IPS DF 6.9 (cell line): ENCODE measurements around the gene CD300E.

Experiments
- DNase-seq: peaks from one replicate; pipeline ENCODE4 v3.0.0-alpha.2; 2013; ENCODE audit warnings: low read depth, low spot score
- H3K27ac ChIP-seq: one replicate; pipeline ENCODE4 v1.5.1; 2013; ENCODE audit warnings: low read length, control low read depth
- H3K27me3 ChIP-seq: 2 replicates; pipeline ENCODE4 v1.6.1; 2013; ENCODE audit warnings: mild to moderate bottlenecking, low read length; ENCODE audit not compliant: control insufficient read depth, insufficient read depth
- H3K36me3 ChIP-seq: 2 replicates; pipeline ENCODE4 v1.6.1; 2013; ENCODE audit warnings: low read length; ENCODE audit not compliant: control insufficient read depth, insufficient read depth
- H3K4me1 ChIP-seq: 2 replicates; pipeline ENCODE4 v1.6.1; 2013; ENCODE audit warnings: low read length; ENCODE audit not compliant: control insufficient read depth, insufficient read depth
- H3K4me3 ChIP-seq: 2 replicates; pipeline ENCODE4 v1.5.1; 2013; ENCODE audit warnings: mild to moderate bottlenecking, low read length
- H3K9me3 ChIP-seq: 2 replicates; pipeline ENCODE4 v1.6.1; 2013; ENCODE audit warnings: low read length, inconsistent platforms; ENCODE audit not compliant: control insufficient read depth, insufficient read depth
- WGBS: extraction: QIAGEN DNeasy Blood & Tissue Kit; methylation state at CpG from one replicate; pipeline ENCODE4 v1.1.7; 2013; ENCODE audit warnings: mixed read lengths, missing lambda C conversion rate; ENCODE audit not compliant: insufficient read length, insufficient coverage; 5-methylcytosine and 5-hydroxymethylcytosine counted together

Gene CD300E

DNA sequence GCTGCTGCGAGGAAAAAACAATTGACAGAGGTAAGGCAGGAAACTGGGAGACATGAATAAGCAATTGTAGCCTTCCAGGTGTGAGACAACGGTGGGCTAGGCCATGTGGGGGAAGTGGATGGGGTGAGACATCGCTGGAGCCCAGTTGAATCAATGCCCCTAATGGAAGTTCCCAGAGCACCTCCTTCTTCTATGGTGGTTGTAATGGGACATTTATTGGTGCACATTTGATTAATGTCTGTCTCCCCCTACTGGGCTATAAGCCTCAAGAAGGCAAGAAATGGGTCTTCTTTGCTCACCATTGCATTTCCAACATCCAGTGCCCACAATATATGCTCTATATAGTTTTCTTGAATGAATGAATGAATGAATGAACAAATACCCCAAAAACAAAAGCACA is 22.7 kb upstream of the CD300E start:
- H3K27me3 ChIP-seq: no peaks in the 10 kb centered on the region
- no peaks in the 10 kb centered on the region for H3K9me3 ChIP-seq
- DNase-seq: no peak
- H3K36me3 ChIP-seq: no peaks in the 10 kb centered on the region
- no peak overlapping the region for H3K4me3 ChIP-seq
- no peak overlapping the region for H3K27ac ChIP-seq
- H3K4me1 ChIP-seq: no peaks in the 10 kb centered on the region
- no CpG with 5 or more reads among the region's 3 CpGs for WGBS

DNA sequence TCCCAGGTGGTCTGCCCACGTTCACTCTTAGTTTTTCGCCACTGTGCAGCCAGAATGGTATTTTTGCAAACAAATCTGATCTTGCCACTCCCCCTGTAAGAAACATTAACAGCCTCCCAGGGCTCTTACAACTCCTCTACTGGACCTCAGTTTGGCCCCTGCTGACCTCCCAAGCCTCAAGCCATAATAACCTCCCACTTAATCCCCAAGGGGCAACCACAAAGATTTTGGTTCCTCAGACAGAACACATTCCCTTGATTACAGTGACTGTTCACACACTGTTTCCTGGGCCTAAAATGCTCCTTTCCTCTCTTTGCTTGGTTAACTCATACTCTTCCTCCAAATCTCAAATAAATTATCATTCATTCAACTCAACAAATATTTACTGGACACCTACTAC is 21.5 kb upstream of the CD300E start:
- H3K4me3 ChIP-seq: no peak overlapping the region
- no peaks in the 10 kb centered on the region for H3K9me3 ChIP-seq
- no peaks in the 10 kb centered on the region for H3K4me1 ChIP-seq
- no peak overlapping the region for H3K27ac ChIP-seq
- H3K27me3 ChIP-seq: no peaks in the 10 kb centered on the region
- no peak for DNase-seq
- H3K36me3 ChIP-seq: no peaks in the 10 kb centered on the region
- no CpG with 5 or more reads among the region's 2 CpGs for WGBS

DNA sequence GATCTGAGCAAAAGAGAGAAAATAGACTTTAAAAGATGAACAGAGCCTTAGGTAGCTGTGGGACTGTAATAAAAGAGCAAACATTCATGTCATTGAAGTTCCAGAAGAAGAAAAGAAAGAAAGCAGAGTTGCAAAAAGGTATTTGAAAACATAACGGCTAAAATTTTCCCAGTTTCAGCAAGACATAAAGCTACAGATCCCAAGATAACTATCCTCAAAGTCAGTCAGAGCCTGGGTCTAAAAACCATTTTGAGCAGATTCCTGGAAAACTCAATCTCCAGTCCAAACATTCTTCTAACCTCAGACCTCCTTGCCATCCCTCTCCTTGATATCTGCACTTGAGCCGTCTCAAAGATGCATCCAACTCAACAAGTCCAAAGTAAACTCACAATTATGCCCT is 20.9 kb upstream of the CD300E start:
- Histone ChIP-seq H3K27me3 (no peaks in the 10 kb centered on the region), H3K9me3 (no peaks in the 10 kb centered on the region), H3K36me3 (no peaks in the 10 kb centered on the region), H3K4me3 (no peak overlapping the region), H3K4me1 (no peaks in the 10 kb centered on the region), H3K27ac (no peak overlapping the region)
- DNase-seq: no peak
- WGBS: no CpG with 5 or more reads among the region's 2 CpGs

DNA sequence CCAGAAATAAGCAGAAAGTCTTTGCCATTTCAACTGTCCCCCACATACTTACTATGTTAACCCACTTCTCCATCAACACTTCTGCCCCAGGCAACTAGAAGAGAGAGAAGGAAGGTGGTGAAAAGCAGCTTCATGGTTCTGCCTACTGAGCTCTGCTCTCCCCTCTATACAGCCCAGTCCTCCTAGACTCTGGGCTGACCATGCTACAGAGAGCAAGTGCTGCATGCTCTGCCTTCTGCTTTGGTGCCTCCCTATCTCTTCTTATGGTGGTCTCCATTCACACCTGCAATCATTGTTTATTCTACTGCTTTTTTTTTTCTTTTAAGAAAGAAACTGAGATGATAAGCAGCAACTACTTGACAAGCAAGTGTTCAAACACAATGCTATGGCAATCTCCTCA is 20.3 kb upstream of the CD300E start:
- no peaks in the 10 kb centered on the region for H3K36me3 ChIP-seq
- no peak overlapping the region for H3K27ac ChIP-seq
- H3K27me3 ChIP-seq: no peaks in the 10 kb centered on the region
- no peaks in the 10 kb centered on the region for H3K4me1 ChIP-seq
- DNase-seq: no peak
- H3K4me3 ChIP-seq: no peak overlapping the region
- H3K9me3 ChIP-seq: no peaks in the 10 kb centered on the region

DNA sequence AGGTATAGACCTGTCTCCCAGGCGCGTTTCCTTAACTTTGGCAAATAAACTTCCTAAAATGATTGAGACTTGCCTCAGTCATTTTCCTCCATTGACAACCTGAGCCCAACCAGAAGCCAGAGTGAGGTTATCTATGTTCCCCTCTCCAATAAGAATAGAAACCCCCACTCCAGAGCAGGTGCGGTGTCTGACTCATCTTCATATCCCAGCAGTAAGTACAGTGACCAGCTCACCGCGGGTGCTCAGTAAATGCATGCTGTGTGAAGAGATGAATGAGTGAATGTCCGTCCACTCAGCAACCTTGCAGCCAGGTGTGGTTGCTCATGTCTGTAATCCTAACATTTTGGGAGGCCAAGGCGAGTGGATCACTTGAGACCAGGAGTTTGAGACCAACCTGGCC is 19.5 kb upstream of the CD300E start:
- H3K27me3 ChIP-seq: no peaks in the 10 kb centered on the region
- H3K4me1 ChIP-seq: no peaks in the 10 kb centered on the region
- H3K27ac ChIP-seq: no peak overlapping the region
- no peak for DNase-seq
- no peaks in the 10 kb centered on the region for H3K9me3 ChIP-seq
- no CpG with 5 or more reads among the region's 7 CpGs for WGBS
- no peaks in the 10 kb centered on the region for H3K36me3 ChIP-seq
- H3K4me3 ChIP-seq: no peak overlapping the region

DNA sequence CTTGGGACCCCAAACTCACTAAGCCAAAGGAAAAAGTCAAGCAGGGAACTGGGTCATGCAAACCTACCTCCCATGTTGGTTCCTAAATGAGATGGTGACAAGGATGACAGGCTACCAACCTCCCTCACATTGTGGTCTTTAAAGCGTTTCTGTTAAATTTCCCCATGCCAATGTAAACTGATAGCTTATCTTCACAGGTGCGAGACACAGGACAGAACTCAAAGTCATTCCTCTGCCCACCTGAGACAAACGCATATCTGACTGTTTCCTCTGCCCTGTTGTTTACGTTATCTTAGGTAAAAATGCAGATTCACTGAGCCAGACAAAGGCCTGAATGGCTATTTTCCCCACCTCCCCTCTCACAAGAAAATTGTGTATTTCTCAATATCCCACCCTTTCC is 19.0 kb upstream of the CD300E start:
- Histone ChIP-seq H3K27me3 (no peaks in the 10 kb centered on the region), H3K9me3 (no peaks in the 10 kb centered on the region), H3K4me3 (no peak overlapping the region), H3K36me3 (no peaks in the 10 kb centered on the region), H3K27ac (no peak overlapping the region), H3K4me1 (no peaks in the 10 kb centered on the region)
- no CpG with 5 or more reads among the region's 4 CpGs for WGBS
- no peak for DNase-seq

DNA sequence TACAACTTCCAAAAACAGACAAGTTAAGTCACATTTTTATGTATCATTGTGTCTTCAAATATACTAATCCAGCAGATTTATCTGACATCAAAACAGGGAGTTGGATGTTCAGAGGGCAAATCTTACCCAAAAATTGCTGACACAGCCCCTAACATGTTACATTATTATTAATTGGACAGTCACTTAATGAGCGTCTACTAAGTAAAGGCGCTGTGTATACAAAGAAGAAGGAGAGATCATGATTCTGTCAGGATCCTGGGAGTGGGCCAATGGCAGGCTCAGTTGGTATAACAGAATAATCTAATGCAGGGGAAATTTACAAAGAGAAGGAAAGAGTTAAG is 18.4 kb upstream of the CD300E start:
- H3K27ac ChIP-seq: no peak overlapping the region
- no peak for DNase-seq
- no peaks in the 10 kb centered on the region for H3K36me3 ChIP-seq
- no peaks in the 10 kb centered on the region for H3K4me1 ChIP-seq
- no peaks in the 10 kb centered on the region for H3K27me3 ChIP-seq
- no peaks in the 10 kb centered on the region for H3K9me3 ChIP-seq
- H3K4me3 ChIP-seq: no peak overlapping the region
- WGBS: no CpG with 5 or more reads among the region's 2 CpGs

DNA sequence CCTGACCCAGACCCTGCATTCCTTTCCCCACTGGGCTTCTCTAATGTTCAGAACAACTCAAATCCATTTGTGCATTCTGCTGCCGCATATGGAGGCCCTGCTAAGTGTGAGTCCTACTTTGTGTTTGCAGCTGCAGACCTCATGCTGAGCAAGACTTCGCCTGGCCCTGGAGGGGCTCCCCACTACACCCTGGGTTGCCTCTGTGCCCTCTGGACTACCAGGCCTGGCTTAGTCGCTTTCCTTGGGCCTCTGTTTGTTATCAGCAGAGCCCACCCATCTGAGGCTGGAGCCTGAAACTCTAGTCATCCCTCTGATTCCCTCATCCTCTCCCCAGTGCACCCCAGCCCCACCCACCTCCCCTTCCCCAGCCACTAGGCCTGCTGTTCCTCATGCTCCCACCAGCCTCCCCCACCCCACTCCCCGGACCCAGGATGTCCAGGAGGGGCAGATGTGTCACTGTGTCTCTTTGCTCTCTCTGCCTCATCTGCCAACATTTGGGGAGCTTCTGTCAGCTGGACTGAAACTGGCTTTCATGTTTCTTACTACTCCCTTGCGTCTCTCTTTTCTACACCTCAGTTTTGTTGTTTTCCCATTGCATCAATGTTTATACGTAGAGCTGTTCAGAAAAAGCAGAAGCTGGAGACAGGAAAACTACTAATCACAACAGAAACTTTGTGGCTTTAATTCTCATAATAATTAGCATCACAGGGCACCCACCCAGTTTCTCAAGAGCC is 17.9 kb upstream of the CD300E start:
- no peak for DNase-seq
- no peak overlapping the region for H3K27ac ChIP-seq
- H3K36me3 ChIP-seq: no peaks in the 10 kb centered on the region
- WGBS: no CpG with 5 or more reads among the region's 6 CpGs
- no peaks in the 10 kb centered on the region for H3K4me1 ChIP-seq
- no peaks in the 10 kb centered on the region for H3K9me3 ChIP-seq
- no peaks in the 10 kb centered on the region for H3K27me3 ChIP-seq
- H3K4me3 ChIP-seq: no peak overlapping the region

DNA sequence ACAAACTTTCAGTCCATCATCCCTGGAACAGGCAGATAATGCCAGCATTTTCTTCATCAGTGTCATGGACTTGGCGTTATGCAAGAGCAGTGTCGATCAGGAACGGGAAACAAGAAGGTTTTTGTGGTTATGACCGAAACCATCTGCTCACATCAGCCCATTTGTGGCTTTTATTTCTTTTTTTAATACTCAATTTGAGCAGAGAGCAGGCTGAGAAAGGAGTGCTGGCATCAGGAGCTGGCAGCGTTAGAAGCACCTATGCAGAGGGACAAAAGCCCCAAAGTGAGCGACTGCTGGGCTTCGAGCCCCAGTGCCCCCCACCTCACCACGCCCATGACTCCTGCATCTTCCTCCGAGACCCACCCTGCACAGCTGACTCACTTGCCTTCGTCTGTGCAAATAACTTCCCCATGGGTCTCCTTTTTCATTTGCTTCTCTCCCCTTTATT is 16.2 kb upstream of the CD300E start:
- Histone ChIP-seq H3K4me3 (no peak overlapping the region), H3K4me1 (peaks cover 1% of the 10 kb centered on the region; the same call in 1 of the 2 replicates), H3K27ac (no peak overlapping the region), H3K36me3 (no peaks in the 10 kb centered on the region), H3K9me3 (no peaks in the 10 kb centered on the region), H3K27me3 (no peaks in the 10 kb centered on the region)
- DNase-seq: no peak
- no CpG with 5 or more reads among the region's 10 CpGs for WGBS

DNA sequence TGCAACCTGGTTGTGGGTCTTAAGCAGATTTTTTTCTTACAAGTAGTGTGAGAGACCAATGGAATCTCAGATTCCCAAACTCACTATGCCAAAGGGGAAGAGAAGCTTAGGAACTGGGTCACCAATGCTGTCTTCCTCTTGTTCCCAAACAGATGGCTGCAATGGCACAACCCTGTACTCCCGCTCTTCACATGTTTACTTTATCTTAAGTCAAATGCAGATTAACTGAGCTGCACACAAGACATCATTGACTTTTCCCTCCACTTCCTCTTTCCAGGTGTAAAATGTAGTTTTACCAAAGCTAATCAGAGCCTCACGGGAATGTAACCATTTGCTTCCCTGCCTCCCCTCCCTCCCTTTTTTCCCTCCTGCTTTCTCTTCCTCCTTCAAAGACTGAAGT is 14.4 kb upstream of the CD300E start:
- no peak for DNase-seq
- Histone ChIP-seq H3K27me3 (no peaks in the 10 kb centered on the region), H3K4me3 (no peak overlapping the region), H3K36me3 (no peaks in the 10 kb centered on the region), H3K27ac (no peak overlapping the region), H3K4me1 (peaks cover 6% of the 10 kb centered on the region; the same call in 1 of the 2 replicates), H3K9me3 (no peaks in the 10 kb centered on the region)
- no CpG with 5 or more reads among the region's 2 CpGs for WGBS

DNA sequence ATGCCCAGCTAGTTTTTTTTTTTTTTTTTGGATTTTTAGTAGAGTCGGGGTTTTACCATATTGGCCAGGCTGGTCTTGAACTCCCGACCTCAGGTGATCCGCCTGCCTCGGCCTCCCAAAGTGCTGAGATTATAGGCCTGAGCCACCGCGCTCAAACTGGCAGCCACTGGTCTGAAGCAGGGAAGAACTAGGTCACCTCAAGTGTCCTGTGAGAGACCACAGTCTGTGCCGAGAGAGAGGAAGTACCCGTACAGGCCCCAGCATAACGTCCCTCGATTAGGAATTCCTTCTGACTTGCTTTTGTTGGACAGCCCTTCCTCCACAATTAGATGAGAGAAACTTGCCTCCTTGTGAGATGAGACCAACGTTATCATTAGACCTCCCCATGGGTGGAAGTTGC is 13.7 kb upstream of the CD300E start:
- Histone ChIP-seq H3K27me3 (no peaks in the 10 kb centered on the region), H3K4me3 (no peak overlapping the region), H3K9me3 (no peaks in the 10 kb centered on the region), H3K36me3 (no peaks in the 10 kb centered on the region), H3K4me1 (peaks cover 6% of the 10 kb centered on the region; the same call in 1 of the 2 replicates), H3K27ac (no peak overlapping the region)
- DNase-seq: no peak
- WGBS: no CpG with 5 or more reads among the region's 11 CpGs
